Superior temporal gyrus (tissue), 1 donor: ENCODE results near the gene CDH22.

Experiments
- DNase-seq: peaks from one replicate; pipeline ENCODE4 v3.0.0-alpha.2; 2016; ENCODE audit errors: extremely low spot score

Gene CDH22

GRCh38 chr20:46268131-46268614 lies 40.1 kb downstream of the CDH22 start:
- no peak for DNase-seq

GRCh38 chr20:46267108-46268105 lies 40.9 kb downstream of the CDH22 start:
- peak; percentile 38 for DNase-seq

GRCh38 chr20:46265539-46265938 lies 42.8 kb downstream of the CDH22 start:
- DNase-seq = no peak

- DNase-seq = no peak
These were observed 43.7 kb downstream of the CDH22 start for GRCh38 chr20:46264391-46265266.

- DNase-seq = no peak
These were observed 46.6 kb downstream of the CDH22 start for GRCh38 chr20:46261456-46262253.

- DNase-seq = no peak
These were observed 47.3 kb downstream of the CDH22 start for GRCh38 chr20:46260936-46261454.

- no peak for DNase-seq
These were observed 47.8 kb downstream of the CDH22 start for GRCh38 chr20:46260480-46260879.

GRCh38 chr20:46259260-46259859 lies 48.9 kb downstream of the CDH22 start:
- DNase-seq = no peak

GRCh38 chr20:46257887-46258286 lies 50.4 kb downstream of the CDH22 start:
- DNase-seq = no peak

- no peak for DNase-seq
These were observed 52.0 kb downstream of the CDH22 start for GRCh38 chr20:46256293-46256692.

GRCh38 chr20:46255440-46256104 lies 52.7 kb downstream of the CDH22 start:
- DNase-seq = peak; percentile 31

- no peak for DNase-seq
These were observed 54.9 kb downstream of the CDH22 start for GRCh38 chr20:46253391-46253790.

GRCh38 chr20:46252352-46253091 lies 55.8 kb downstream of the CDH22 start:
- no peak for DNase-seq

- no peak for DNase-seq
These were observed 57.1 kb downstream of the CDH22 start for GRCh38 chr20:46251211-46251673.

- DNase-seq = no peak
These were observed 57.5 kb downstream of the CDH22 start for GRCh38 chr20:46250772-46251171.

GRCh38 chr20:46249671-46250070 lies 58.6 kb downstream of the CDH22 start:
- no peak for DNase-seq

- DNase-seq = no peak
These were observed 61.7 kb downstream of the CDH22 start for GRCh38 chr20:46246559-46246958.

GRCh38 chr20:46243707-46244628 lies 64.3 kb downstream of the CDH22 start:
- DNase-seq = no peak
